GM04503 (cell line): Measurements from ENCODE around the gene PLXNB2.

Source experiments
- DNase-seq: peaks from one replicate; pipeline ENCODE4 v3.0.0-alpha.2; 2012; ENCODE audit warnings: low read depth

Gene PLXNB2

GRCh38 chr22:50264946-50265669 lies 42.3 kb downstream of the PLXNB2 start:
- DNase-seq, result no peak

GRCh38 chr22:50264104-50264745 lies 43.2 kb downstream of the PLXNB2 start:
- no peak for DNase-seq

DNA sequence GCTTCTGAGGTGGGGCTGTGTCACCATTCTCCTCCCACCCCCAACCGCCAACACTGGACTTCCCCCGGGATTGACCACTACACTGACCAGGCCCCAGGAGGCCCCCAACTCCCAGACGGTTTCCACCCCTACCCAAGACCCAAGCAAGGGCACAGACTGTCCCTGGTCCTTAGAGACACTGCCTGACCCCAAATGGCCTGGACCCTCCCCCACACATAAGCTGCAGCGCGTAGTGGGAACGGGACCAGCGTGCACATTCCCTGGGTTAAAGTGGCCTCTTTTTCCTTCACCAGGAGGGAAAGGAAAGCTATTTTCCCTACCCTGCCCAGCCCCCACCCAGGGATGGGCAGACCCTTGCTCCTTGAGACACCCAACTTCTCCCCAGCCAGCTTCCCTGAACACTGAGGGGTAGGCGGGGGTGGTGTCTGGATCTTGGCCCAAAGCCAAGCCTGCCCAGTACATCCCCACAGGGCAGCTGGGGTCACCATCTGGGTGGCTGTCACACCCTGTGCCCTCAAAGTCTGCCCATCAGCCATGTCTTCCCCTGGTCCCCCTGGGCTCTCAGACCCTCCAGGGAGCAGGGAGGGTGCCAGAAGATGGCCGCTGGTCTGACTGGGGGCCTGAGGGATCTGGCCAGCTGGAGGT lies 44.4 kb downstream of the PLXNB2 start:
- DNase-seq, result no peak

- no peak for DNase-seq
Measured at GRCh38 chr22:50262460-50262911, 45.0 kb downstream of the PLXNB2 start.

GRCh38 chr22:50261615-50262459 lies 45.6 kb downstream of the PLXNB2 start, which contains the start of gene MAPK12:
Gene MAPK12, minus strand, starts transcription at chr22:50261683. Its CDS starts 174 bp downstream, at chr22:50261509.
- no peak for DNase-seq

DNA sequence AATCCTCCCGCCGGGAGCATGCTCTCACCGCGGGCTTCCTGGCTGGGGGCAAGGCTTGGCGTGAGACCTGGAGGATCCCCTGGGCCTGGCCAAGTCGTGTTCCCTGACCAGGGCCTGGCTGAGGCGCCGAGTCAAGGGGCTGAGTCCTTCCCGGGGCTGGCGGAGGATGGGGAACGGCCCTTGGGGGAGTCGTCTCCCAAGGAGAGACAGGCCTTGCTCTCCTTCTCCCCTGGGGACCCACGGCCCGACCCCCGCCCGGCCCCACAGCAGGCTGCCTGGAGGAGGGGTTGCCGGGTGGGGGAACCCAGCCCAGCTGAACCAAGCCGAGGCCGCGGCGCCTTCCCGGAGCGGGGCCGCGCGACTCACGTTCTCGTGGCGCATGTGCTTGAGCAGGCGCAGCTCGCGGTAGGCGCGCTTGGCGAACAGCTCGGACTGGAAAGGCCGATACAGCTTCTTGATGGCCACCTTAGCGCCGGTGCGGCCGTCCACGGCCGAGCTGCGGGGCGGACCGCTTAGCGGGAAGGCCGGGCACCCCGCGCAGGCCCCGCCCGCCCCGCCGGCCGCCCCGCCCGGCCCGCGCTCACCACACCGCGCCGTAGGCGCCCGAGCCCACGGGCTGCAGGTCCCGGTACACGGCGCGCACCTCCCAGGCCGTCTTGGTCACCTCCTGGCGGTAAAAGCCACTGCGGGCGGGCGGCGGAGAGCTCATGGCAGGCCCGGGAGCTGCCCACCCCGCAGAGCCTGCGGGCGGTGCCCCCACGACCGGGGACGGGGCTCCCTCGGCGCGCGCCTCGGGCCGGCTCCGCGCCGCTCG lies 46.4 kb downstream of the PLXNB2 start:
- no peak for DNase-seq

- no peak for DNase-seq
Measured at GRCh38 chr22:50260434-50260800, 47.0 kb downstream of the PLXNB2 start.

- DNase-seq, result no peak
Measured at GRCh38 chr22:50259302-50259701, 48.1 kb downstream of the PLXNB2 start.

- DNase-seq, result no peak
Measured at GRCh38 chr22:50258361-50259292, 48.8 kb downstream of the PLXNB2 start.

- DNase-seq, result no peak
Measured at GRCh38 chr22:50257451-50258360, 49.7 kb downstream of the PLXNB2 start.

DNA sequence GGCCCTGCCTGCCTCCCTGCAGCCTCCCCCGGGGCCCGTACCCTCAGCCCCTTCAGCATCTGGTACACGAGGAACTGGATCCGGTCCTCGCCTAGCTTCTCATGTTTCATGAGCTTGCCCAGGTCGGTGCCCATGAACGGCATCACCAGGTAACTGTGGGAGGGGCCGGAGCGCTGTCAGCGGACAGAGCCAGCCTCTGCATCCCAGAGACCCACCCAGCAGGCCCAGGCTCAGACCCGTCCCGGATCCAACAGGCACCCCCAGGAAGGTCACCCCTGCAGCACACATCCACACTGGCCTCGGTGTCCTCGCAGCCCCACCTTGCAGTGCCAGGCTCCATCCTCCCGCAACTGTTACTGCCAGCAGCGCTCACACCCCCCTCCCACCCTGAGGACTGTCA lies 50.4 kb downstream of the PLXNB2 start:
- DNase-seq, result no peak

GRCh38 chr22:50256258-50256862 lies 51.1 kb downstream of the PLXNB2 start:
- no peak for DNase-seq

GRCh38 chr22:50255607-50256006 lies 51.8 kb downstream of the PLXNB2 start:
- DNase-seq, result no peak

DNA sequence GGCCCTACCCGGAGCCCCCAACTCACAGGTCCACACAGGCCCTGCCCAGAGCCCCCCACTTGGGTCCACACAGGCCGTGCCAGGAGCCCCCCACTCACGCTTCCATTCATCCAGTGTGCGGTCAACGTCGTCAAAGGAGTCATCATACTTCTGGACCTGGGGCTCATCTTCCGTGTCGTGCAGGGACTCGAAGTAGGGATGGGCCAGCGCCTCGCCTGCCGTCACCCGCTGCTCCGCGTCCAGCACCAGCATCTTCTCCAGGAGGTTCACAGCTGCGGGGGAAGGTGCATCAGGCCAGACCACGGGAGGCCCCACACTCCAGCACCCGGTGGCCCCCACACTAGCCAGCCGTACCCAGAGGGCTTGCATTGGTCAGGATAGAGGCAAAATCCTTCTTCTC lies 52.3 kb downstream of the PLXNB2 start:
- no peak for DNase-seq

DNA sequence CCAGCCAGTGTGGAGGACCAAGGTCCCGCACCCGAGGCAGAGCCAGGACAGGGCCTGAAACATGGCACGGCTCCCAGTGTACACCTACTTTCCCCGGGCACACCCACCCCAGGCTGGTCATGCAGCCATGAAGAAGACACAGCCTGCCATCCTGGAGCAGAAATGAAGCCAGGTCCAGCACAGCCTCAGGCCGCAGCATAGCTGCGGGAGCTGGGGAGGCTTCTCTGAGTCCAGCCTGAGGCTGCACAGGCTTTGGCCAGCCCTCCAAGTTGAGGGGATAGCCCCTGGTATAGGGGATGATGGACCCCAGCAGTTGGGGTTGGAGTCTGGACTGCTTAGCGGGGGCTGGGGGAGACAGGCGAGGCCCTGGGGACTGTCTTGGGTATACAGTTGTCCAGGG lies 53.5 kb downstream of the PLXNB2 start:
- no peak for DNase-seq

DNA sequence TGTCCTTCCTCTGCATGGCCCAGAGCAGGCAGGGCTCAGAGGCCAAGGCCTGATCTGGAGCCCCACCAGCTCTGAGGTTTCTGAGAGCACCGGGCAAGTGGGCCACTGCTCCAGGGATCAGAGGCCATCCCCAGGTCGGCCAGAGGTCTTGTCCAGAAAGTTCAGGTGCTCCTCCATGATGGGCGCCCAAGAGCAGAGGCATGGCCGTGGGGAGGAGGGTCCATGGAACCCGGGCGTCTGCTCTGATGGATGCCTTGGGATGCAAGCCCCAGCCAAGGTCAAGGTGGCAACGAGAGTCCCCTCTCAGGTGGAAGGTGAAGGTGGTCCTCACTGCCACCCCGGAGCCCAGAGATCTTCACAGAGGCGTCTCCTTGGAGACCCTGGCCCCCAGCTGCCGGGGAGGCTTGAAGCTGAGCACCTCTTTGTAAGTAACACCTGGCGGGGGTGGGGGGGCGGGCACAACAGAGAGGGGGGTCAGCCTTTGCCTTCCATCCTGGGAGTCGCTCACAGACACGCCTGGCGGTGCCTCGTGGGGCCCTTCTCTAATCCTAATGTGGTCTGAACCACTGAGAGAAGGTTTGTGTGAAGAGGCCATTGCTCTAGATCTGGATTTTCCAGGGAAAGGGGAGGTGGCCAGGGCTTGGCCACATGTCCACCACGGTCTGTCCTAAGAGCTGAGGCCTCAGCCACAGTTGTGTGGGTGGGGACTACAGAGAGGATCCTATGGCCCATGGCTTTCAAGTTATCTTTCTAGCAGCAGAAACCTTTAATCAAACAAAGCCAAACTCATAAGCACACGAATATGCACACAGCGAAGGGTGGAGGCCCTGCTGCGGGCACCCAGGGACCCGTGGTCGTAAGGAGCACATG lies 54.2 kb downstream of the PLXNB2 start:
- no peak for DNase-seq
